Right lobe of liver (tissue), 6 donors: Measurements from ENCODE around the gene ALPP. TPM values are rescaled to one million over a fixed set of nuclear protein-coding genes. Genes with fewer than 3 reads are reported as not detected.
"Not testable (repeated sequence)": the region's sequence is repeated elsewhere in the genome, so short reads cannot be mapped to it uniquely, and the experiment has no call there.

Experiments
- ATAC-seq, 4 donors: fragments of 200-7000 bp; cut with Tn5 transposase; one replicate each; pipeline ENCODE4 v1.9.1; 2020; ENCODE audit warnings: mild to moderate bottlenecking in 4 of 4, moderate library complexity in 4 of 4
- DNase-seq, 3 donors: peaks; one replicate each; pipeline ENCODE4 v3.0.0-alpha.2; 2020
- H3K27ac ChIP-seq, 3 donors: fragments of 200-600 bp; one replicate each; pipeline ENCODE4 v1.8.0; 2022
- H3K27me3 ChIP-seq, 2 donors: fragments of 200-600 bp; one replicate each; pipeline ENCODE4 v1.8.0; 2022
- H3K36me3 ChIP-seq, 4 donors: fragments of 200-600 bp; sonication (generic) in 1 of 4; one replicate each; pipeline versions ENCODE4 v1.5.1 to v1.8.0; 2017 to 2022; ENCODE audit warnings: control low read depth in 1 of 4
- H3K4me1 ChIP-seq, 4 donors: fragments of 200-600 bp; sonication (generic) in 1 of 4; one replicate each; pipeline versions ENCODE4 v1.5.1 to v1.8.0; 2017 to 2022; ENCODE audit warnings: control low read depth in 1 of 4
- H3K4me3 ChIP-seq, 3 donors: fragments of 200-600 bp; one replicate each; pipeline ENCODE4 v1.8.0; 2022
- H3K9me3 ChIP-seq, 4 donors: fragments of 200-600 bp; sonication (generic) in 1 of 4; one replicate each; pipeline versions ENCODE4 v1.5.1 to v1.8.0; 2017 to 2022; ENCODE audit warnings: control low read depth in 1 of 4
- POLR2A ChIP-seq: fragments of 450-650 bp; IDR thresholded peaks from one replicate; pipeline ENCODE4 v1.6.1; 2017; ENCODE audit warnings: antibody characterized with exemption, mild to moderate bottlenecking
- WGBS: methylation state at CpG from one replicate; pipeline ENCODE4 v1.1.6; 2018; ENCODE audit warnings: low coverage, low lambda C conversion rate; ENCODE audit not compliant: insufficient coverage; ENCODE audit errors: missing lambda C conversion rate; 5-methylcytosine and 5-hydroxymethylcytosine counted together
- intact Hi-C, 2 donors: fragments of 100-400 bp; cut with DNase I; formaldehyde crosslinking; loops; one replicate each; pipeline versions ENCODE4 v1.11.2 to v1.14.1; 2022
- small RNA-seq, 2 experiments: library from RNA; depleted of rRNA; stranded (forward); fragments of <200 nt; gene quantifications; one replicate each; pipeline ENCODE3, GENCODE V24; 2016
- total RNA-seq, 6 experiments: library from RNA; depleted of rRNA in 2 of 6; stranded (reverse); fragments of >200 nt in 2 of 6; fragmentation: NEBNext Ultra II Directional in 3 of 6; extraction: Animal tissue kit (Norgen Biotek cat#: 25700) in 3 of 6; gene quantifications; one replicate each; pipeline versions ENCODE4 v1.1.0 to v1.2.4, GENCODE V29; 2016 to 2023
- TF ChIP-seq, protein P1 (sequence below), 4 donors: fragments of 200-600 bp in 3 of 4; fragments of 450-650 bp in 1 of 4; IDR thresholded peaks; one replicate each; pipeline versions ENCODE4 v1.5.1 to v1.8.0; 2016 to 2022; ENCODE audit warnings: antibody characterized with exemption in 4 of 4, mild to moderate bottlenecking in 2 of 4
- donor health status: DM: no; HTN: yes; CAD: no.
- donor health status: DM: no; HTN: no; CAD: no.
- donor health status: DM: no; HTN: no; CAD: no.
- donor health status: DM: no; HTN: yes; CAD: no.
- donor health status: DM: no; HTN: yes; CAD: no.

ALPP gene
- total RNA-seq, 6 experiments from 2014 or later: not detected

DNA sequence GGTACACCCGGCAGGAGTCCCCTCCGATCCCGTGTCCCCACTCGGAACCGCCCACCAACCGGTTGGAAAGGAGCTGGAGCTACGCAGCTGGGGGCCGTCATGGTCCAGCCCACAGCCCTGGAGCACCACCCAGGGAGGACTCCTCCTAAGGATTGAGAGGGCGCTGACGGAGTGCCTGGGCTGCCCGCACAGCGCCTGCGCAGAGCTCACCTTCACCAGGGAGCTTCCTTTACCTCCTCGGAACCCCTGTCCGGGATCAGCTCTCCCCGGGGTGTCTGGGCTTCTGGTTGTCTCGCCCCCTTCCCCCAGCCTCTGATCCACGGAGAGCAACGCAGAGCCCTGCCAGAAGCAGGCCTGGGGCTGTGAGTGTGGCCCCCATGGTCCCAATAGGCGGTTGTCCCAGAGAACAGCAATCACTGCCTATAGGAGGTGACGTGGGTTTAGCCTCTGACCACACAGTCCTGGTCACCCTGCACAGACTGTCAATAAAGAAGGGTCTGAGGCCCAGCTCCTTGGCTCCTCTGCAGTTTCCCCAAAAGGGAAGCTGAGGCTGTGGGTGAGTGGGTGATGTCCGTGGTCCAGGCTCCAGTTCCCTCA is 42.7 kb downstream of the ALPP start:
- ATAC-seq (peak in 3 of 4 donors; percentile 3 to 14 (median 8)), DNase-seq (no peak)
- intact Hi-C loops: no loop called here
- peaks cover 21 to 27% of the 10 kb centered on the region in 2 donors for H3K27me3 ChIP-seq
- peaks cover 0 to 10% (median 4%) of the 10 kb centered on the region in 4 donors for H3K4me1 ChIP-seq
- H3K27ac ChIP-seq: no peak overlapping the region
- 28% methylated on average over 8 of the region's 22 CpGs for WGBS
- H3K4me3 ChIP-seq: peak overlapping the region in 1 of 3 donors; percentile 31
- no peaks in the 10 kb centered on the region for H3K36me3 ChIP-seq
- no peak for TF ChIP-seq POLR2A
- TF ChIP-seq, protein P1, sequence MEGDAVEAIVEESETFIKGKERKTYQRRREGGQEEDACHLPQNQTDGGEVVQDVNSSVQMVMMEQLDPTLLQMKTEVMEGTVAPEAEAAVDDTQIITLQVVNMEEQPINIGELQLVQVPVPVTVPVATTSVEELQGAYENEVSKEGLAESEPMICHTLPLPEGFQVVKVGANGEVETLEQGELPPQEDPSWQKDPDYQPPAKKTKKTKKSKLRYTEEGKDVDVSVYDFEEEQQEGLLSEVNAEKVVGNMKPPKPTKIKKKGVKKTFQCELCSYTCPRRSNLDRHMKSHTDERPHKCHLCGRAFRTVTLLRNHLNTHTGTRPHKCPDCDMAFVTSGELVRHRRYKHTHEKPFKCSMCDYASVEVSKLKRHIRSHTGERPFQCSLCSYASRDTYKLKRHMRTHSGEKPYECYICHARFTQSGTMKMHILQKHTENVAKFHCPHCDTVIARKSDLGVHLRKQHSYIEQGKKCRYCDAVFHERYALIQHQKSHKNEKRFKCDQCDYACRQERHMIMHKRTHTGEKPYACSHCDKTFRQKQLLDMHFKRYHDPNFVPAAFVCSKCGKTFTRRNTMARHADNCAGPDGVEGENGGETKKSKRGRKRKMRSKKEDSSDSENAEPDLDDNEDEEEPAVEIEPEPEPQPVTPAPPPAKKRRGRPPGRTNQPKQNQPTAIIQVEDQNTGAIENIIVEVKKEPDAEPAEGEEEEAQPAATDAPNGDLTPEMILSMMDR (IDR thresholded peaks at IDR 0.05): no peak
- H3K9me3 ChIP-seq: no peaks in the 10 kb centered on the region

DNA sequence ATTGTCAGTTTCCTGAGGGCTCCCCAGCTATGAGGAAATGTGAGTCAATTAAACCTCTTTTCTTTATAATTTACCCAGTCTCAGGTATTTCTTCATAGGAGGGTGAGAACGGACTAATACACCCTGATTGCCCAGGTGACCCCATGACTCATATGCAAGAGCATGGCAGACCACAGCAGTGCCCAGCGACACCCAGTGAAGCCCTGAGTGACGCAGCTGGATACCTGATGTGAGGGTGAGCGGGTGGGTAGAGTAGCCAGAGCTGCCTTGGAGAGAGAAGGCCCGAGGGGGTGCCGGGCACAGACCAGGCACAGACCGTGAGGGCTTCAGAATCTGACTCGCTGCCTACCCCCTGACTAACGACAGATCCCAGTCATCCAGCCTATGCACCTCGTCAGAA is 43.5 kb downstream of the ALPP start:
- 93% methylated on average over 7 of the region's 10 CpGs for WGBS
- DNase-seq (peak in 1 of 3 donors; percentile 28), ATAC-seq (no peak)

DNA sequence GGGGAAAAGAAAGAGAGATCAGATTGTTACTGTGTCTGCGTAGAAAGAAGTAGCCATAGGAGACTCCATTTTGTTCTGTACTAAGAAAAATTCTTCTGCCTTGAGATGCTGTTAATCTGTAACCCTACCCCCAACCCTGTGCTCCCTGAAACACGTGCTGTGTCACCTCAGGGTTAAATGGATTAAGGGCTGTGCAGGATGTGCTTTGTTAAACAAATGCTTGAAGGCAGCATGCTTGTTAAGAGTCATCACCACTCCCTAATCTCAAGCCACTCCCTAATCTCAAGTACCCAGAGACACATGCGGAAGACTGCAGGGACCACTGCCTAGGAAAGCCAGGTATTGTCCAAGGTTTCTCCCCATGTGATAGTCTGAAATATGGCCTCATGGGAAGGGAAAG is 44.4 kb downstream of the ALPP start:
- ATAC-seq, H3K9me3 ChIP-seq, H3K4me1 ChIP-seq, H3K36me3 ChIP-seq, H3K27ac ChIP-seq, intact Hi-C loops, H3K4me3 ChIP-seq: not testable (repeated sequence)
- DNase-seq: peak in 1 of 3 donors; percentile 2
- WGBS: 33% methylated on average over 2 of the region's 3 CpGs
- peaks cover 21 to 27% of the 10 kb centered on the region in 2 donors for H3K27me3 ChIP-seq

More for the DNA sequence above, 43.5 kb downstream of the ALPP start:
- no peak overlapping the region for H3K4me3 ChIP-seq
- H3K27ac ChIP-seq: no peak overlapping the region
- H3K36me3 ChIP-seq: no peaks in the 10 kb centered on the region
- TF ChIP-seq POLR2A: no peak
- TF ChIP-seq, protein P1 (IDR thresholded peaks at IDR 0.05): no peak
- peaks cover 21 to 27% of the 10 kb centered on the region in 2 donors for H3K27me3 ChIP-seq
- intact Hi-C loops: no loop called here
- H3K4me1 ChIP-seq: peaks cover 0 to 10% (median 4%) of the 10 kb centered on the region in 4 donors
- no peaks in the 10 kb centered on the region for H3K9me3 ChIP-seq

DNA sequence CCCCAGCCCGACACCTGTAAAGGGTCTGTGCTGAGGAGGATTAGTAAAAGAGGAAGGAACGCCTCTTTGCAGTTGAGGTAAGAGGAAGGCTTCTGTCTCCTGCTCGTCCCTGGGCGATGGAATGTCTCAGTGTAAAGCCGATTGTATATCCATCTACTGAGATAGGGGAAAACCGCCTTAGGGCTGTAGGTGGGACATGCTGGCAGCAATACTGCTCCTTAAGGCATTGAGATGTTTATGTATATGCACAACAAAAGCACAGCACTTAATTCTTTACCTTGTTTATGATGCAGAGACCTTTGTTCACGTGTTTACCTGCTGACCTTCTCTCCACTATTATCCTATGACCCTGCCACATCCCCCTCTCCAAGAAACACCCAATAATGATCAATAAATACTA is 44.9 kb downstream of the ALPP start:
- H3K9me3 ChIP-seq, H3K4me1 ChIP-seq, H3K36me3 ChIP-seq, ATAC-seq, H3K27ac ChIP-seq, intact Hi-C loops, H3K4me3 ChIP-seq: not testable (repeated sequence)
- 29% methylated on average over 5 of the region's 7 CpGs for WGBS
- peaks cover 21 to 27% of the 10 kb centered on the region in 2 donors for H3K27me3 ChIP-seq
- peak in 1 of 3 donors; percentile 4 for DNase-seq

DNA sequence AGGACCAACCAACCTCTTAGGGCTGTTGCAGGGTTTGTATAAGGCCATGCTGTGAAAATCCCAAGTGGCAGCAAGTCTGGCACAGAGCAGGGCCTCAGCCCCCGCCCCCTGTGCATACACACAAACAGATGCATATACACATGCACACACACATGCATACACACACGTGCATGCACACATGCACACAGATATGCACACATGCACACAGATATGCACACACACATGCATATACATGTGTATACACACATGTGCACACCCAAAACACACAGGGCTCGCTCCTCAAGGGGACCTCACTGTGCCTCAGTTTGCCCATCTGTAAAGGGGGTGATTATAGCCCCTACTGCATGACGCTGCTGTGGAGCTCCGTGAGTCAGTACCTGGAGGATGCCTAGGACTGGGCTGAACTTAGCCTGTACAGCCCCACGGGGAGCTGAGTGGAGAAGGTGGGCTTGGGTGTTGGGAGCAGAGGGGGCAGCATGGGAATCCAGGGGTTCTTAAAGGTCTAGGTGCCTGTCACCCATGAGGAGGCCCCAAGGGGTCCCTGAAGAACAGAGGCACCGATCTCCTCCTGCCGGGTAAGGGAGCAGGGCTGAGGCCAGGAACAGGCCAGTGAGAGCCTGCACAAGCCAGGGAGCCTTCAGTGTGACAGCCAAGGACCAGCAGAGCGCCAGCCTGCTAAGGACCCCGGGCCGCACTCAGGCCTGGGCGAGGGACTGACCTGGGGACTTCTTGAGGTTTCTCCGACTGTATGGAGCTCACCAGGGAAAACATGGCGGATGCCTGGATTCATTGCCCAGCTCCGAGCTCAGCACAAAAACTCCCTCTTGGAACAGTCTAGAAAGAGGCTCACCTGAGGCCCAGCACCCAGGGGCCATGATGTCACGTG is 53.4 kb downstream of the ALPP start:
- H3K4me3 ChIP-seq: no peak overlapping the region
- ATAC-seq (peak in 1 of 4 donors; percentile 10), DNase-seq (peak in 1 of 3 donors; percentile 40)
- WGBS: 84% methylated on average over 5 of the region's 16 CpGs
- H3K27ac ChIP-seq: no peak overlapping the region
- no peaks in the 10 kb centered on the region for H3K27me3 ChIP-seq
- intact Hi-C loops: loop anchor here (10.0 kb wide), 2 partner anchors 93 to 527 kb away; partner anchors contain the start of genes CHRND (in 1 of the 2) and PRSS56 (in 1 of the 2)
- no peak for TF ChIP-seq POLR2A
- TF ChIP-seq, protein P1 (IDR thresholded peaks at IDR 0.05): no peak
- H3K36me3 ChIP-seq: no peaks in the 10 kb centered on the region
- no peaks in the 10 kb centered on the region for H3K4me1 ChIP-seq
- no peaks in the 10 kb centered on the region for H3K9me3 ChIP-seq

Small RNA genes within 50 kb of the gene (small RNA-seq; reads per million reads assigned to genes)
- gene AC068134.3 (0 reads per million in 2 experiments), gene AC068134.4 (0 reads per million in 2 experiments)

Other genes starting within 250 kb of the ALPP start
- not detected for gene ALPG, start 28.1 kb downstream of the ALPP start, total RNA-seq
- under 1 TPM in 2 of 6 experiments, not detected in 4; 0.19 to 0.25 TPM for gene ALPI, start 77.4 kb downstream of the ALPP start, total RNA-seq
- gene ECEL1, start 109.1 kb downstream of the ALPP start, total RNA-seq: 1 to 10 TPM in 1 of 6 experiments, under 1 TPM in 3, not detected in 2; 0.22 to 1.3 (median 0.83) TPM
- gene PRSS56, start 141.6 kb downstream of the ALPP start, total RNA-seq: under 1 TPM in 1 of 6 experiments, not detected in 5; 0.19 TPM
- gene CHRND, start 147.4 kb downstream of the ALPP start, total RNA-seq: not detected
- gene CHRNG, start 160.9 kb downstream of the ALPP start, total RNA-seq: not detected
- gene TIGD1, start 171.8 kb downstream of the ALPP start, total RNA-seq: 1 to 10 TPM in 3 of 6 experiments, under 1 TPM in 3; 0.68 to 1.5 (median 1.0) TPM
- gene EIF4E2, start 171.9 kb downstream of the ALPP start, total RNA-seq: 10 to 100 TPM; 24.3 to 47.7 (median 42.0) TPM